ENCODE results near the gene OTUD1. TPM values are rescaled to one million over a fixed set of nuclear protein-coding genes. Genes with fewer than 3 reads are reported as not detected.

OTUD1 gene
- total and polyA plus RNA-seq, 10 of the 15 experiments (the other 5 are each of a cell fraction or from before 2014, with no cell fraction given) = 0.18 to 1.6 (median 0.63) TPM; not detected in 1

GRCh38 chr10:23403719-23404118, 35.2 kb upstream of the OTUD1 start (continued):
- TF ChIP-seq REST (IDR thresholded peaks at IDR 0.05; ENCODE audit: low read depth, low read length) = no peak
- no peak for TF ChIP-seq NR2C2 (IDR thresholded peaks at IDR 0.05; ENCODE audit: borderline replicate concordance, control insufficient read depth, insufficient read length, low read depth)
- no peak for TF ChIP-seq SIX5 (IDR thresholded peaks at IDR 0.05; ENCODE audit: low read depth, low read length, severe bottlenecking)
- no peak for TF ChIP-seq NFIC (IDR thresholded peaks at IDR 0.05; ENCODE audit: low read depth, low read length)
- no peak for TF ChIP-seq HDAC2 (IDR thresholded peaks at IDR 0.05)
- no peak for TF ChIP-seq NR2C1 (IDR thresholded peaks at IDR 0.05)
- no peak for TF ChIP-seq BRCA1 (IDR thresholded peaks at IDR 0.05; ENCODE audit: low read depth, low read length)

- Histone ChIP-seq H3K27ac (ENCODE audit: control insufficient read depth, insufficient read depth) (no peak overlapping the region), H3K4me1 (ENCODE audit: control insufficient read depth, insufficient read depth, low read length) (no peaks in the 10 kb centered on the region), H3K9me3 (replicated peaks; ENCODE audit: control insufficient read depth, insufficient read depth, low read length) (no peaks in the 10 kb centered on the region), H3K27me3 (replicated peaks in 1 of 2; ENCODE audit: control insufficient read depth in 2 of 2, insufficient read depth in 2 of 2, low read length in 1 of 2) (no peaks in the 10 kb centered on the region), H4K20me1 (ENCODE audit: control insufficient read depth, insufficient read depth) (no peaks in the 10 kb centered on the region), H3K79me2 (ENCODE audit: control insufficient read depth, insufficient read depth, low read length) (no peaks in the 10 kb centered on the region), H2AFZ (ENCODE audit: control insufficient read depth, low read depth, low read length) (no peak overlapping the region), H3K36me3 (ENCODE audit: control insufficient read depth in 2 of 2, insufficient read depth in 2 of 2, low read length in 1 of 2) (no peaks in the 10 kb centered on the region), H3K4me2 (ENCODE audit: control insufficient read depth, insufficient read depth) (no peak overlapping the region), H3K4me3 (no peak overlapping the region), H3K9ac (ENCODE audit: control insufficient read depth, insufficient read depth, low read length) (no peak overlapping the region)
- TF ChIP-seq E2F8 (IDR thresholded peaks at IDR 0.05; ENCODE audit: low read depth, partially characterized antibody) = no peak
- TF ChIP-seq MEF2A (IDR thresholded peaks at IDR 0.05; ENCODE audit: insufficient read depth, low read depth, low read length) = no peak
- no peak for TF ChIP-seq CEBPB (IDR thresholded peaks at IDR 0.05; ENCODE audit: borderline replicate concordance in 1 of 2, low read depth in 2 of 2, low read length in 2 of 2)
- TF ChIP-seq RFX5 (IDR thresholded peaks at IDR 0.05; ENCODE audit: low read depth, low read length) = no peak
- no peak for TF ChIP-seq PBX3 (IDR thresholded peaks at IDR 0.05; ENCODE audit: insufficient replicate concordance, low read depth, low read length)
- TF ChIP-seq ESRRA (IDR thresholded peaks at IDR 0.05; ENCODE audit: low read length) = no peak
- ChIA-PET SMC1A (ENCODE audit: uncharacterized antibody, unreplicated experiment) (interaction anchor here (0.9 kb wide), 1 partner anchor 86 kb away, joined by 3 read pairs; no protein-coding TSS in a partner anchor), RAD21 (ENCODE audit: unreplicated experiment) (no interaction called here), CTCF (interaction anchor here (0.6 kb wide), 1 partner anchor 1473 kb away, joined by 3 read pairs; no protein-coding TSS in a partner anchor), POLR2A (no interaction called here)
- intact Hi-C loops (cut with micrococcal nuclease; ENCODE audit: unreplicated experiment) = no loop called here
- BruUV-seq (replicated peaks) = no TSS peak
- WGBS (ENCODE audit: insufficient coverage, insufficient replicate concordance, low lambda C conversion rate, missing lambda C conversion rate) = 28% methylated on average over 5 of the region's 5 CpGs
- in situ Hi-C loops (cut with MboI) = no loop called here
- ATAC-seq (no peak), FAIRE-seq (no peak), DNase-seq (ENCODE audit: low read depth, low spot score) (no peak)
Measured at GRCh38 chr10:23404461-23404980, 34.4 kb upstream of the OTUD1 start.

All from GM12878 (cell line).